ENCODE measurements around the gene CCDC177.

Gene CCDC177

DNA sequence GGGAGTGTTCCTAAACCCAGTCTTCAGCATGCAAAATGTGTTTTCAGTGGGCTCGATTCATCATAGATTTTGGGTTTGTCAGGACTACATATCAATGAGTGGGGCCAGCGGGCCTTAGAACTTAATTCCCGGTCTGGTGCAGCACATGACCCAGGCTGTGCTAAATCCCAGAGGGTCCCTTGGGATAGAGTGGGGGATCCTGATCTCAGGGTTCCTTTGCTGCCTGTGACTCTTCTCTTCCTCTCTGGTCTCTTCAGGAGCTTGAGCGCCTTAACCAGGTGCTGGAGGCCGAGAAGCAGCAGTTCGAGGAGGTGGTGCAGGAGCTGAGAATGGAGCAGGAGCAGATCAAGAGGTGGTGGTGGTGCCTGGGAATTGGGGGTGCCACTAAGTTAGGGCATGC is 52.6 kb downstream of the CCDC177 start:
- no peak overlapping the region for H3K4me3 ChIP-seq (ENCODE audit: low read depth, low read length)
- DNase-seq (ENCODE audit: low read depth) = no peak
- TF ChIP-seq, protein P1, sequence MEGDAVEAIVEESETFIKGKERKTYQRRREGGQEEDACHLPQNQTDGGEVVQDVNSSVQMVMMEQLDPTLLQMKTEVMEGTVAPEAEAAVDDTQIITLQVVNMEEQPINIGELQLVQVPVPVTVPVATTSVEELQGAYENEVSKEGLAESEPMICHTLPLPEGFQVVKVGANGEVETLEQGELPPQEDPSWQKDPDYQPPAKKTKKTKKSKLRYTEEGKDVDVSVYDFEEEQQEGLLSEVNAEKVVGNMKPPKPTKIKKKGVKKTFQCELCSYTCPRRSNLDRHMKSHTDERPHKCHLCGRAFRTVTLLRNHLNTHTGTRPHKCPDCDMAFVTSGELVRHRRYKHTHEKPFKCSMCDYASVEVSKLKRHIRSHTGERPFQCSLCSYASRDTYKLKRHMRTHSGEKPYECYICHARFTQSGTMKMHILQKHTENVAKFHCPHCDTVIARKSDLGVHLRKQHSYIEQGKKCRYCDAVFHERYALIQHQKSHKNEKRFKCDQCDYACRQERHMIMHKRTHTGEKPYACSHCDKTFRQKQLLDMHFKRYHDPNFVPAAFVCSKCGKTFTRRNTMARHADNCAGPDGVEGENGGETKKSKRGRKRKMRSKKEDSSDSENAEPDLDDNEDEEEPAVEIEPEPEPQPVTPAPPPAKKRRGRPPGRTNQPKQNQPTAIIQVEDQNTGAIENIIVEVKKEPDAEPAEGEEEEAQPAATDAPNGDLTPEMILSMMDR (IDR thresholded peaks at IDR 0.05; ENCODE audit: low read depth, low read length, missing control alignments) = no peak
